Mucosa of descending colon (tissue), 3 donors: ENCODE data around the gene CTNNA3. TPM values are rescaled to one million over a fixed set of nuclear protein-coding genes. Genes with fewer than 3 reads are reported as not detected.

Experiments used
- ATAC-seq: fragments of 200-7000 bp; cut with Tn5 transposase; one replicate; pipeline ENCODE4 v1.9.1; 2020; ENCODE audit warnings: mild to moderate bottlenecking, moderate library complexity
- DNase-seq, 3 donors: peaks; one replicate each; pipeline ENCODE4 v3.0.0-alpha.2; 2020
- H3K36me3 ChIP-seq: fragments of 200-600 bp; one replicate; pipeline ENCODE4 v1.8.0; 2021; ENCODE audit warnings: low read depth, mild to moderate bottlenecking
- H3K4me1 ChIP-seq: fragments of 200-600 bp; one replicate; pipeline ENCODE4 v1.8.0; 2021; ENCODE audit warnings: low read depth, mild to moderate bottlenecking
- H3K4me3 ChIP-seq: fragments of 200-600 bp; one replicate; pipeline ENCODE4 v1.8.0; 2021; ENCODE audit warnings: mild to moderate bottlenecking
- H3K9me3 ChIP-seq: fragments of 200-600 bp; one replicate; pipeline ENCODE4 v1.8.0; 2021; ENCODE audit warnings: mild to moderate bottlenecking
- CTCF ChIP-seq: fragments of 200-600 bp; IDR thresholded peaks from one replicate; pipeline ENCODE4 v1.8.0; 2022; ENCODE audit warnings: antibody characterized with exemption, mild to moderate bottlenecking
- intact Hi-C, 2 donors: fragments of 100-400 bp; cut with DNase I in 1 of 2; cut with micrococcal nuclease in 1 of 2; formaldehyde crosslinking; loops; one replicate each; pipeline versions ENCODE4 v1.11.0 to v1.11.1; 2022; cut with DNase I, micrococcal nuclease
- total RNA-seq, 3 donors: library from RNA; stranded (reverse); fragmentation: NEBNext Ultra II Directional in 2 of 3; extraction: Animal tissue kit (Norgen Biotek cat#: 25700) in 2 of 3; gene quantifications; one replicate each; pipeline versions ENCODE4 v1.2.1 to v1.2.4, GENCODE V29; 2021 to 2023
- donor health status: DM: no; HTN: no; CAD: no; lungs with moderate emphysema.
- donor health status: DM: no; HTN: no; CAD: no.
- donor health status: DM: no; HTN: yes; CAD: no.

CTNNA3 gene
- total RNA-seq, 3 donors from 2014 or later: 0.52 to 7.5 (median 0.70) TPM

GRCh38 chr10:66322777-66323176, 1373.2 kb downstream of the CTNNA3 start:
- Histone ChIP-seq H3K4me3 (no peak overlapping the region), H3K9me3 (no peaks in the 10 kb centered on the region), H3K36me3 (no peaks in the 10 kb centered on the region), H3K4me1 (peaks cover 6% of the 10 kb centered on the region)
- TF ChIP-seq CTCF: no peak
- intact Hi-C loops: no loop called here
- DNase-seq (no peak), ATAC-seq (peak; percentile 8)

GRCh38 chr10:66321723-66322665, 1374.0 kb downstream of the CTNNA3 start:
- H3K4me3 ChIP-seq: no peak overlapping the region
- peak; percentile 92 for ATAC-seq
- no peaks in the 10 kb centered on the region for H3K36me3 ChIP-seq
- TF ChIP-seq CTCF: no peak
- H3K4me1 ChIP-seq: peaks cover 6% of the 10 kb centered on the region
- intact Hi-C loops: no loop called here
- no peaks in the 10 kb centered on the region for H3K9me3 ChIP-seq
- peak in 1 of 3 donors; percentile 34 for DNase-seq

GRCh38 chr10:66318761-66319160, 1377.2 kb downstream of the CTNNA3 start:
- no peaks in the 10 kb centered on the region for H3K36me3 ChIP-seq
- TF ChIP-seq CTCF: no peak
- DNase-seq: no peak
- no peaks in the 10 kb centered on the region for H3K9me3 ChIP-seq
- no peak overlapping the region for H3K4me3 ChIP-seq
- H3K4me1 ChIP-seq: peaks cover 6% of the 10 kb centered on the region
- intact Hi-C loops: no loop called here
- no peak for ATAC-seq

- no peaks in the 10 kb centered on the region for H3K36me3 ChIP-seq
- H3K4me3 ChIP-seq: no peak overlapping the region
- H3K9me3 ChIP-seq: no peaks in the 10 kb centered on the region
- no peak for DNase-seq
- intact Hi-C loops: no loop called here
- H3K4me1 ChIP-seq: no peaks in the 10 kb centered on the region
- TF ChIP-seq CTCF: no peak
- no peak for ATAC-seq
These were observed 1388.2 kb downstream of the CTNNA3 start for GRCh38 chr10:66307826-66308225.

GRCh38 chr10:66301078-66301477, 1394.9 kb downstream of the CTNNA3 start:
- ATAC-seq: no peak
- no peaks in the 10 kb centered on the region for H3K36me3 ChIP-seq

More at GRCh38 chr10:66301078-66301477, 1394.9 kb downstream of the CTNNA3 start:
- no peak for DNase-seq
- Histone ChIP-seq H3K4me3 (no peak overlapping the region), H3K9me3 (no peaks in the 10 kb centered on the region), H3K4me1 (no peaks in the 10 kb centered on the region)
- no peak for TF ChIP-seq CTCF
- intact Hi-C loops: no loop called here
